GM19455 (cell line): ENCODE results near the gene RNF39.
"Not testable (repeated sequence)": the region's sequence is repeated elsewhere in the genome, so short reads cannot be mapped to it uniquely, and the experiment has no call there.

ENCODE experiments used
- ATAC-seq: cut with Tn5 transposase; IDR thresholded peaks from one replicate; pipeline ENCODE4 v1.9.1; 2021; ENCODE audit not compliant: unreplicated experiment

Gene RNF39

DNA sequence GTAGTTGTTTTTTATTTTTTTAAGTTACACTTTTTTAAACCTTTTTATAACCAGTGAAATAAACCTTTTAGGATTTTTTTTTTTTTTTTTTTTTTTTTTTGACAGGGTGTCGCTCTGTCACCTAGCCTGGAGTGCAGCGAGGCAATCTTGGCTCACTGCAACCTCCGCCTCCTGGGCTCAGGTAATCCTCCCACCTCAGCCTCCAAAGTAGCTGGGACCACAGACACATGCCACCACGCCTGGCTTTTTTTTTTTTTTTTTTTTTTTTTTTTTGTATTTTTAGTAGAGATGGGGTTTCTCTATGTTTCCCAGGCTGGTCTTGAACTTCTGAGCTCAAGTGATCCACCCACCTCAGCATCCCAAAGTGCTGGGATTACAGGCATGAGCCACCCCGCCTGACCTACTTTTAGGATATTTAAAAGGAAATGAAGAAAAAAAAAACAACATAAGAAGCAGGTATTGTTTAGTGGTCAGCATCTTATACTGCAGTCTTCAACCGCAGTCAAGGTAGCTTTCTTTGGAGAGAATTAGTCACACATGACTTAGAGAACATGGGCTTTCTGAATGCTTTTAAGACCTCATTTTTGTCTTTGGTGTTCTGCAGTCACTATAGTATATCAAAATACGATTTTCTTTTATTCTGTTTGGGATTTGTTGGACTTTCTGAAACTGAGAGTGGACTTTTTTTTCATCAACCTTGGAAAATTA is 12.9 kb downstream of the RNF39 start:
- ATAC-seq, result no peak

DNA sequence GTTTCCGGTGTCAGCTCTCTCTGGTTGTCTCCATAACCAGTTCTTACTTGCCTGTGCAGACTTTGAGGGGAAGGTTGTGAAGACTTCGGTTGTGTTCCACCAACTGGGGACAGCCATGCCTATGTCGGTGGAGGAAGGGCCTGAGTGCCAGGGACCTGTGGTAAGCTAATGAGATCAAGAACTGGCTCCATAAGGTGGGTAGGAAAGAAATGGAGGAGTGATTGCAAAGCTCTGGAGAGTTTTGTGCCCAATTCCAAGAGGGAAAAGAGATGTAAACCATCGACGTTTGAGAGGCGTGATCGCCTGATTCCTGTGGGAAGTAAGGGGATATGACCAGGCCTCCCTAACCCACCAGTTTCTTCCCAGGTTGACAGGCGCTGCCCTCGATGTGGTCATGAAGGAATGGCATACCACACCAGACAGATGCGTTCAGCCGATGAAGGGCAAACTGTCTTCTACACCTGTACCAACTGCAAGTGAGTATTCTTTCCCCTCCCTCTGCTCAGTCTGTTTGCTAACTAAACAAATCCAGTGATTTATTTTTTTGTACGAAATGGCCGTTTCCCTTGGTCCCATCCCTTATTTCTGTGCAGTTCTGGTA is 13.6 kb downstream of the RNF39 start:
- ATAC-seq, result peak; percentile 10

DNA sequence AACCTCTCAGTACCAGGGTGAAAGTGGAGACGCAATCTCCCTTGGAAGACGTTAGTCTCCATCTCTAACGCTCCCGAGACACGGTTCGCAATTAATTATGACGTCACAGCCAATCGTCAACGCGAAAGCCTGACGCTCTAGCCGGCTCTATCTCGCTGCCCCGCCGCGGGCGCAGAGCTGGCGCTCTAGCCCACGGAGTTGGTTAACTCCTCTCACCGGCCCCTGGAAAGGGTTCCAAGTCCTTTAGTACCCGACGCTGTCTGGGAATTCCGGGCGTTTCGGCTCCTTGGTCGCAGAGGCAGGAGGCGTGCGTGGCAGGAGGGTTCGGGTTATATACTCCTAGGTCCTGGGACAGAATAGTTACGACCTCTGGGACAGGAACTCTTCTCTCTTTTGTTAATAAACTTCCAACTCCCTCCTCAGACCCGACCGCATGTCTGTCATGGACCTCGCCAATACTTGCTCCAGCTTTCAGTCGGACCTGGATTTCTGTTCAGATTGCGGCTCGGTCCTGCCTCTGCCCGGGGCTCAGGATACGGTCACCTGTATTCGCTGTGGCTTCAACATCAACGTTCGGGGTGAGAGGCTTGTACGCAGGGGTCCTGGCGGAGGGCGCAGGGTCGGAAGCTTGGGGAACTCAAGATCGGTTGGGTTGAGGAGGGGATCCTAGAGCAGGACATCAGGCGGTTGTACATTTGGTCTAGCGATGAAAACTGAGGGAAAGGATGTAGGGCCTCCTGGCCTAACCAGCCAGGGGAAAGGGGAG is 14.3 kb downstream of the RNF39 start, which contains the start of gene POLR1H:
POLR1H (plus strand) TSS at position 174 of the 766 bp plus-strand sequence; CDS start at position 434, 260 bp downstream.
- ATAC-seq, result peak; percentile 86

DNA sequence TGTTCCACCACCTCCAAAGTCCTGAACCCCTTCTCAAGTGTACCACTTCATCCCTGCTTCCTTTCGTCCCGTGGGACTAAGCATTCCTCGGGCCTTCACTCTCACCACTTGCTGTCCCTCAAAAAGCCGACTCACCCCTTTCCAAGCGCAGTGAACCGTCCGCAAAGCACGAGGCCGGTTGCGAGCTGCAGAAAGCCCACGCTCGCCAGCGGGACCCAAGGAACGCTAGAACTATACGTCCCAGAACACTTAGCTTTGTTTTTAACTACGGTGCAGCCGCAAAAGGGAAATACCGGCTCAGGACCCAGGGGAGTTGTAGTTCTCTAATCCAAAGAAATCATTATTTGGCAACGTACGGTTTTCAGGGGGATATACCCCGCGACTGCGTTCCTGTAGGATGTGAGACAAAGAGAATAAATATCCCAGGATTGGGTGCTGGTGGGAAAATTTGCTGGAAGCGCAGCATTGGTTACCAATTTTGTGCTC is 14.9 kb downstream of the RNF39 start:
- ATAC-seq, result peak; percentile 18

DNA sequence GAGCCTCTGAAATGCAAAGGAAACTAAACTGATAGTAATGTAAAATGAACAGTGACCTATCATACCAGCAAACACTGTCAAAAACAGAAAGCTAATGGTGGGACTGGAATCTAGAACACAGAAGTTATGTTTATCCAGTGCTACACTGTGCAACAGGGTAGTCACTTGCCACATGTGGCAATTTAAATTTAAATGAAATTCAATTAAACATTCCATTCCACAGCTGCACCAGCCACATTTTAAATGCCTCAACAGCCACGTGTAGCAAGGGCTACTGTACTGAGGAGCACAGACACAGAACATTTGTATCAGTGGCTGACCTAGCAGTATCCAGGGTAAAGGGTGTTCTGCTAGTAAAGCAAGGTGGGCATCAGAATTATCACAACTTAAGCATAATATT is 20.1 kb downstream of the RNF39 start:
- ATAC-seq, result no peak

DNA sequence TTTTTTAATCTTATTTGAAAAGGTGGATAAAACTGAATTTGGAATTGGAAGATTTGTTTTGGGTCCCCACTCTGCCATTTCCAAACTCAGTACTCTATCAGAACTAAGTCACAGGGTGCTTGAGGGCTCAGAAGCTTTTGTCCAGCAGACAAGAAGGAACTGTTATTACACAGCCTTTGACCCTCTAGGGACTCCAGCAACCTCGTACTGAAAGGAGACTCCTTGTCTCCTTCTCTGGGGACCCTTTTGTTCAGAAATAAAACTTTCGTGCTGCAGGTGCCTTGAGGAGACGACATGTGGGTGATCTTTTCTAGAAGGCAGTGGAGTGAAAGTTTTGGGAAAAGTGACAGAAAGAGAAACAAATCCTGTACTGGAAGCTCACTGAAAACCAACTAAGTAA is 21.9 kb downstream of the RNF39 start:
- ATAC-seq, result no peak

DNA sequence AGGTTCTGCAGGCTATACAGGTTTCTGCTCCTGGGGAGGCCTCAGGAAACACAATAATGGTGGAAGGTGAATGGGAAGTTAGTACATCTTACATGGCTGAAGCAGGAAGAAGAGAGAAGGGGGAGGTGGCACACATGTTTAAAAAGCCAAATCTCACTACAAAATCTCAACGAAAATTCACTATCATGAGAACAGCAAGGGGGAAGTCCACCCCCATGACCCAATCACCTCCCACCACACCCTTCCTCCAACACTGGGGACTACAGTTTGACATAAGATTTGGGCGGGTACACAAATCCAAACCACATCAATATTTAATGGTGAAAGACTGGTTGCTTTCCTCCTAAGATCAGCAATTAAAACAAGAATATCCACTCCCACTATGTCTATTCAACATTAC is 28.3 kb downstream of the RNF39 start:
- ATAC-seq, result no peak

DNA sequence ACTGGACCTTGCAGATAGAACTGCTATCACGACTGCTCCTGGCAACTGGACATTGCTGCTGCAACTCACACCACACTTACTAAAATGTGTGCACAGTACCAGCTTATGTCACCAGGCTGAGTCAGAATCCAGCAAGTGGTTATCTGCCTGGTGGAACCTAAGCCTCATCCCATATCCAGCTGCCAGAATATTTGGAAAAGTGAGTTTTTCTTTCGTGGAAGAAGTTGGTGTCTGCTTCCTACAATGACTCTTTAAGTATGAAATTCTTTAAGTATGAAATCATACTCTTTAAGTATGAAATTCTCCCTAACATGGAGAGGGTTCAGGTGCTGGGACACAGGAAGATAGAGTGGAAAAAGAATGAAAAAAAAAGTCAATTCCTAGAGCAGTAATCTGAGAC is 30.9 kb downstream of the RNF39 start:
- no peak for ATAC-seq

DNA sequence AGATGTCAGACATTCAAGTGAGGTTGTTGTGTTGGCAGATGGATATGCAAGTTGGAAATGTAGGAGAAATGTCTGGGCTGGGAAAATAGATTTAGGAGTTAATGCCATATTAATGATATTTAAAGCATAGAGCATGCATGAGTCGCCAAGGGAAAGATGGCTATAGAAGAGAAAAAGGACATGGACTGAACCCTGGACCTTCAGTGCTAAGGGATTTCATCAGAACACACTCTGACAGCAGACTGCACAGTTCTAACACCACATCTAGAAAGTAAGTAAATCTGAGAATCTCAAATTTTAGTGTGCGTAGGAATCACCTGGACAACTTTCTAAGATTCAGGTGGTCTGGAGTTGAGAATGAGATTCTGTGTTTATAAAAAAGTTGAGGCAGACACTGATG is 31.8 kb downstream of the RNF39 start:
- no peak for ATAC-seq

DNA sequence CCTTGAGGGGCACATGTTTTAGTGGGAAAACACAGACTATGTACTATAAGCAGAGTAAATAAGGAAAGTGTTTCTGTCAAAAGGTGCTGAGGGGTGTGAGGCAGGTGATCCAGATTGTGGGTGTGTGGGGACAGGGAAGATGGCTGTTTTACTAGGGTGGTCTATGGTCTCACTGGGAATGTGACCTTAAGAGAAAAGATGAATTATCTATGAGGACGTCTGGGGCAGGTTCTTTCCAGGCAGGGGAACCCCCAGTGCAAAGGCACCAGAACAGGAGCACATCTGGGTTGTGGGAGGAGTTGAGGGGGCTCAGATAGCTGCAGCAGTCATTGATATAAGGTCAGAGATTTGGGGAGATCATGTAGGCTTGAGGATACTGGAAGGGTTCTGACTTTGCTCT is 32.7 kb downstream of the RNF39 start:
- no peak for ATAC-seq

DNA sequence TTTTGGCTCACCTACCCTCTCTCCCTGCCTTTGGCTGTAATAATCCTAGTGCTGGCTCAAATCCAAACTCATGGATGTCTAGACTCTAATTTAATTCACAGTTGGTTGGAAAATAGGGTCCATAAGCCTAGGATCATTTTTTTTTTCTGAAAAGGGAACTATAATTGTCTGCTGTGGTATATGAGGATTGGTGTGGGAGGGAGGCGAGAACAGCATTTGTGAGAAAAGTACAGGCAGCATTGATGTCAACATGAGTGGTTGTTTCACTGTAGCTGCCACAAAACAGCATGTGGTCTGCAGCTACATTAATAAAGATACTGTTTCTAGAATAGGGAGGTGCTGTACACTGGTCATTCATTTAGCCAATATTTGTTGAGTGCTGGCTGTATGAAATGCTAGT is 33.1 kb downstream of the RNF39 start:
- no peak for ATAC-seq

DNA sequence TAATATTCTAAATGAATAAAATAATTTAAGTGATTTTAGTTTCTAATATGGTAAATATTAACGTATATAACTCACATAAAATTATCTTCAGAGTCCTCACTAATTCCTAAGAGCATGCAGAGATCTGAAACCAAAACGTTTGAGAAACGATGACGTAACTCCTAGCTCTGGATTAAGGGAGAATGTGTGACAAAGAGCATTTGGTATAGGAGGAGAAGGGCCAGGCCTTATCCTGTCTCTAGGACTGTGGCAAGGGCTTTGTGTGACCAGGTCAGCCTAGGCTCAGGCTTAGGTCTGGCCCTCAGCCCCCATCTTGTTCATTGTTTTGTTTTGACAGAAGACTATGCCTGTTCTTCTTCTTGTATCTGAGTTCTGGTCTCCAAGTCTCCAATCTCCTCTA is 33.7 kb downstream of the RNF39 start:
- ATAC-seq, result no peak

DNA sequence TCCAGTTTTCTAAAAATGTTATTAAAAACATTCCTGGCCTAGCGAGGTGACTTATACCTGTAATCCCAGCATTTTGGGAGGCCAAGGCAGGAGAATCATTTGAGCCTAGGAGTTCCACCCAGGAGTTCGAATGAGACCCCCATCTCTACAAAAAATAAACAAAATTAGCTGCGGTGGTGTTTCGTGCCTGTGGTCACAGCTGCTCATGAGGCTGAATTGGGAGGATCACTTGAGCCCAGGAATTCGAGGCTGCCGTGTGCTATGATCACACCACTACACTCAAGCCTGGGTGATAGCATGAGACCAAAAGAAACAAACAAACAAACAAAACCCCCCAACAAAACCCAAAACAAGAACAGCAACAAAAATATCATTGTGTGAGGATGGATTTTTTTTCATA is 34.3 kb downstream of the RNF39 start:
- no peak for ATAC-seq

DNA sequence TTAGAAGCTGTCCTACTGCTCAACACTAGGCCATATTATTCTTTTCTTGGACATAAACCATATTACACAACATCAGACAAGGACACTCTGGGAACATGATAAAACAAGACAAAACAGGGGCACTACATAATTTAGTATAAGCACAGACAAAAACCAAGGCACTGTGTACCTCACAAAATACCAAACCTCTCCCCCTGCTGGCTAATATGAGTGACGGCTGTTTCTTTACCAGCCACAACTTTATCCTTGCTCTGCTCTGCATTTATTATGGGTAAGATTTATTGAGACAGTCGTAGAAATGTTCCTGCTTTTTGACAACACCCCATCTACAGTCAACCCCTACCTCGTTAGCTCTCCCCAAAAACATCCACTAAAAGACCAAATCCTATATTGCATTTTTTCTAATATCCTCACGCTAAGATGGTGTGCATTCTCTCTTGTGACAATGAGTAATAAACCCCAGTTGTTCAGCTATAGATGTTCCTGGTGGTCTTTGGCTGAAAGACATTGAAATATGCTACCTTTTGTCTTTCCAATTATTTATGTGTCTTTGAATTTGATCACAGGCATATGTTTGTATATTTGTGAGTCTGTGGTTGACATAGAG is 38.3 kb downstream of the RNF39 start:
- no peak for ATAC-seq

DNA sequence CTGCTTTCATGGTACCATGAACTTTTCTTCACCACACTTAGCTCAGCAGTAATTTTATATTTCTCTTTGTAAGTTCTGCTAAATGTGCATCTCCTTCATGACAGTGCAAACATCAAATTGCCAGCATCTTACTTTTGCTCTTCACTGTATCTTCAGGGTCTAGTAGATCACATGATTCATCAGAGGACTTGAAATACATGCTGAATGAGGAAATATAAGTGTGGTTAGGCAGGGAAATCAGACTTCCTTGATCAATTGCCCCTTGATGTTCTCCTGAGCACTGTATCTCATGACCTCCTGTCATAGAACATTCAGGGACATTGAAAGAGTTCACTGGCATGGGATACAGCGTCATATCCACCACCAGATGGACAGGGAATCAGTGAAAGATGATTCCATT is 39.8 kb downstream of the RNF39 start:
- ATAC-seq, result no peak

DNA sequence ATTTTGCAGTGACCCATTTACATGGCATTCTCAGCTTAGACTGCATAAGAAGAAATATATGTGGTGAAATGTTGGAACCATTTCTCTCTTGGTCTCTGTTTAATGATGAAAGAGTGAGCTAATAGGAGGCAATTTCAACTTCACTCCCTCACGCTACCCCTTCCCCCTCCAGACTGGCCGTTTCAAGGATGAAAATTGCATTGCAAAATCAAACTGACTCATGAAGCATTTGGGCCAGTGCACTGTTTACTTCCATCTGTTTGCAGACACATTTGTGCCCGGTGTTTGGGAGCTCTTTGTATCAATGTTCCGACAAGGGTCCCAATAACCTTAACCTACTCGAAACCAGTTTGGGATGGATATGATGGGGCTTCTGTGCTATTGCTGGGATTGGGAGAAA is 42.1 kb downstream of the RNF39 start:
- not testable (repeated sequence) for ATAC-seq

DNA sequence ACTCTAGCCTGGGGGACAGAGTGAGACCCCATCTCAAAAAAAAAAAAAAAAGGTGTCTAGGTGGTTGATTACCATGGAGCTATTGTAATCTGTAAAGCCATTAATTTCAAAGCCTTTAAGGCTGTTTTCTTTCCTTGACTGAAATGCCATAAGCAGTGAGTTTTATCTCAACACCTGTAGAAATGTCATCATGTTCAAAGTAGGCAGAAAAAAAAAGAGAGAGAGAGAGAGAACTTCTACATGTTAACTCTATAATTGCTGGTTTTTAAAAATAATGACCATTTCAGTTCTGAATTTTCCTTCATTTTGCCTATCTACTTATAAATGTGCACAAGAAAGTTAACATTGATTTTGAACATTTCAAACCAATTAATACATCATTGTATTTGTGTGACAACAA is 44.2 kb downstream of the RNF39 start:
- ATAC-seq, result no peak

DNA sequence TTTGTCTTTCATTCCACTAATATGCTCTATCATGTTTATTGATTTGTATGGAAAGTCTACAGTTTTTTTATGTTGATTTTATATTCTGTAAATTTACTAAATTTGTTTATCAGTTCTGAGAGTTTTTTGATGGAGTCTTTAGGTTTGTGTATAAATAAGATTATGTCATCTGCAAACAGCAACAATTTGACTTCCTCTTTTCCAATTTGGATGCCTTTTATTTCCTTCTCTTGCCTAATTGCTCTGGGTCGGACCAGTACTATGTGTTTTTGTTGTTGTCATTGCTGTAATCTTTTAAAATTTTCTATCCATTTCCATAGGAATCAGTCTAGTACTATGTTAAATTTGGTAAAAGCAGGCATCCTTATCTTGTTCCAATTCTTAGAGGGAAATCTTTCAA is 46.0 kb downstream of the RNF39 start:
- no peak for ATAC-seq

DNA sequence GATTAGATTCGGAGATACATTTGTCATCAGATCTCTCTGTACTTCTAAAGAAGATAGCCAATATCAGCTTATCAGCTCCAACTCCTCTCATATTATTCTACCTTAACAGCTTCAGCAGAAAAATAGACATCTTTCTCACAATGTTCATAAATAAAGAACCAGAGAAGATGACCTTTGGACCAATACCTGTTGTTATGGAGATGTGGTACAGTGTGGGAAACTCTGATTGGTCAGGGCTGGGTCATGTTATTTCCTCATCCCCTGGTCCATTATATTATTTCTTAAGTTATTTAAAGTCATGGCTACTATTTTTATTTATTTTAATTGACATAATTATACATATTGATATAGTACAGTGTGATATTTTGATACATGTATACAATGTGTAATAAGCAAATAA is 50.4 kb downstream of the RNF39 start:
- no peak for ATAC-seq

DNA sequence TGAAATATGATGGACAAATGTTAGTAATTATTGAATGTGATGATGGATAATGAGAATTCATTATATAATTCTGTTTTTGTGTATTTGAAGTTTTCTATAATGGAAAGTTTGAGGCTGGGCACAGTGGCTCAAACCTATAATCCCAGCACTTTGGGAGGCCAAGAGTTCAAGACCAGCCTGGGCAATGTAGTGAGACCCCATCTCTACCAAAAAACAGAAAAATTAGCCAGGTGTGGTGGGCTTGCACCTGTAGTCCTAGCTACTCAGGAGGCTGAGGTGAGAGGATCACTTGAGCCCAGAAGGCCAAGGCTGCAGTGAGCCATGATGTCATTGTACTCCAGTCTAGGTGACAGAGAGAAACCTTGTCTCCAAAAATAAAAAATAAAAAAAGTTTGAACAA is 52.9 kb downstream of the RNF39 start:
- not testable (repeated sequence) for ATAC-seq

DNA sequence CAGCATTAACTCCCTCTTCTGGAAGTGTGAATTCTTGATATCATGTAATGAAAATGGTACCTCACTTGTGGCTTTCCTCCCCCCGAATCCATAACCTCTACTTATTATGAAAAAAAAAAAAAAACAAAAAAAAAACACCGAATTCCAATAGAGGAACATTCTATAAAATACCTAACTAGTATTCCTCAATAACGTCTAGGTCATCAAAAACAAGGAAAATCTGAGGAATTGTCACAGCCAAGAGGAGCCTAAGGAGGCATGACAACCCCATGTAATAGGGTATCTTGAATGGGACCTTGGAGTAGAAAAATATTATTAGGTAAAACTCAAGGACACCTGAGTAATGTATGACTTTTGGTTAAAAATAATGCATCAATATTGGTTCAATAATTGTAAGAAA is 53.4 kb downstream of the RNF39 start:
- ATAC-seq, result no peak

DNA sequence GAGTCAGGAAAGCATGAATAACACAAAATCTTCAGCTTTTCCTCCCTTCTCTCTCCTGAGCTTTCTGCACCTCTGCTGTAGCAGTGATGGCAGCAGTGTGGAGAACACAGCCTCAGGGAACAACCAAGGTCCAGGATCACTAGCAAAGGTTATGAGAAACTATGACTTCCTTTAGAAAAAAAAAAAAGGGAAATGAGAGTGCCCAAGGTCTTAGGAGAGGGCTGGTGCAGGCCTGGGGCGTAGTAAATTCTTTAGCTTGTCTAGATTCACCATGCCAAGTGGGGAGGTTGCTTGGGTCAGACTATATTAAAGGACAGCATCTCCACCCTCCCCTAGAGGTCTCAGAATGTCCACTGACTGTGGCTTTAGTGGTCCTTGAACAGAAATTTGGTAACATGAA is 54.9 kb downstream of the RNF39 start:
- ATAC-seq, result no peak
